GM21367 (cell line): ENCODE results near the gene CACNA1G.

ENCODE experiments used
- ATAC-seq: cut with Tn5 transposase; IDR thresholded peaks from one replicate; pipeline ENCODE4 v1.9.1; 2021; ENCODE audit not compliant: unreplicated experiment

CACNA1G gene

DNA sequence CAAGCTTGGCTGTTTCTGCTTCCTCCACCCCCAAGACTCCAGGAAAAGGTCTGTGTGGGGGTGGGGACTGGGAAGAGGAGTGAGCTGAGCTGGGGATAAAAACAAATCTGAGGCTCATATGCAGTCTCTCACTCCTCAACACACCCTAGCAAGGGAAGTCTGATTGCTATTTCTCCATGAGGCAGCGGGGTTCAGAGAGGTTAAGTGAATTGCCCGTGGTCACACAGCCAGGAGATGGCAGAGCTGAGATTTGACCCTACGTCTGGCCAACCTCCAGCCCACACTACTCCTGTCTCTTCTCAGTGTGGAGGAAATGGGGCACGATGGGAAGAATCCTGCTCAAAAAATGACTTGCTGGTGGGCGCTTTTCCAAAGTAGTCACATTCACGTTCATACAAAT, 69.4 kb downstream of the CACNA1G start:
- no peak for ATAC-seq

DNA sequence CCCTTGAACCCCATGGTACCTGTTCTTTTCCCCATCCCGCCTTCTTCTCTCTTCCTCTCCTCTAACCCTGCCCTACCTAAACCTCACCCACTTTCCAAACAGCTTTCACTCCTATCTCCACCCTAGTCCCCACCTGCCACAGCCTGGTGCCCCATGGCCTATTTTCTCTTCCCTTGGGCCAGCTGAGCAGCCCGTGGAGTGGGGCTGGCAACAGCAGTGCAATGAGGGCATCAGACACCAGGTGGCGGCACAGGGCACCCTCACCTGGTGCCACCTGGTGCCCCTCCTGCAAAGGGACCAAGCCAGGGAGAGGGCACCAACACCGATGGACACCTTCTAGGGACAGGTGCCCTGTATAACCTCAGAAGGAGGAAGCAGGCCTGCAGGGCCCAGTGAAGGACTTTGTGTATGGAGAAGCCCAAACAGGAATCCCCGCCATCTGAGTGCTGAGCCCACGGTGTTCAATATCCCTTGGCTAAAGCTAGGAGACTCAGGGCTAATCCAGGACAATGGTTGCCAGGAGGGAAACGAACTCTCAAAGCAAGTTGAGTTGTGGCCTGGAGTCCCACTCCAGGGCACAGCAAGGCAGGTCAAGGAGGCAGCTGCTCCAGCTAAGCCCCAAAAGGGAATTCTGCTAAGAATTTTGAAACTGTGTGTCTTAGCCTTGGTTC, 70.1 kb downstream of the CACNA1G start:
- no peak for ATAC-seq

DNA sequence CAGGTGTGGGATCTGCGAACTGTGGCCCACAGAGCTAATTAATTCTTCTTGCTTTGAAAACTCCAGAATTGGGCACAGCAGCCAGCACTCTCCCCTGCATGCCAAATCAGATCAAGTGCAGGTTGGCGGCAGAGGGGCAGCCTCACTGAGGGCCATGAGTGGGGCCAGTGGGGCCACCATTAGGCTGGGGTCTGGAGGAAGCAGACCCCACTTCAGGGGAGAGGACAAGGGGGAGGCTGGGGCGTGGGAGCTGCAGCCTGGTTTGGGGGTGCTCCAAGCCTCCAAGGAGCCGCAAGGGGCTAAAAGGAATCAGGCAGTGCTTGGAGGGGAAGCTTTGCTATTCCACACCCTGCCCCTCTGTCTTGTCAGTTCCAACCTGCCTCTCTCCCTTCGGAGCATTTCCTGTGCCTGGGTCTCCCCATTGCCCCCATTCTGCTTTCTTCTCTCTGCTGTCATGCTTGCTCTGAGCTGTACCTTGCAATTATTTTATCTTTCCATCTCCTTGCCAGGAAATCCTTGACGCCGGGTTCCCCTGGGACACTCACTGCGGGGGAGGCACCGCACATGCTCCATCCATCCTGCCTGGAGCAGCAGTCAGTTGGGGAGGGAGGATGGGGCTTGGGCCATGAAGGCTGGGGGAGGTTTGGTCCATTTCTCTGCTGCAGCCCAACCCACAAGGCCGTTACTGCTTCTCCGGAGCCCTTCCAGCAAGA, 70.8 kb downstream of the CACNA1G start:
- ATAC-seq = no peak

DNA sequence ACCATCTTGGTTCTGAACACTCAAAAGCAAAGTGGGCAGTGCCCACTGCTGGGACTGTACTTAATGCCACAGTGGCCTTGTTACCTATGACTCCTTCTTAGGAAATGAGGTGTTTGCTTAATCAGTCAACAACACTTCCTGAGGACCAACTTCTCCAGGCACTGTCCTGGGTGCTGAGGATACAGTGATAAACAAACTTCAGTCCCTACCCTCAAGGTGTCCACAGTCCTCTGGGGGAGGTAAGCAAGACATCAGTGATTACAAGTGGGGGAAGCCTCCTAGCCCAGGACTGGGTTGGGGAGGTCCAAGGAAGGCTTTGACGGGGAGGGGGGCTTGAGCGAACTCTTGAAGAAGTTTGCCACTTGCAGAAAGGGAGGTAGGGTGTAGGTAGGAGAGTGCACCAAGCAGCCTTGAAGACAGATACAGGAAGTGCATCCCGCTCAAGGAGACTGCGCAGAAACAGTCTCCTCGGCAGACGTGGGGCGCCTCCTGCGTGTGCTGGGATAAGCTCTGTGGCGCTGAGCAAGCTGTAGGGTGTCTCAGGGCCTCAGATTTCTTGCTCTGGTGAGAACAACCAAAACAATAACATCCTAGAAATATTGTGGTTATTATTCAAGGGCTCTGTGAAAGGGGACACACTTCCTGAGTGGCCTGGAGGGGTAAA, 71.5 kb downstream of the CACNA1G start:
- no peak for ATAC-seq

DNA sequence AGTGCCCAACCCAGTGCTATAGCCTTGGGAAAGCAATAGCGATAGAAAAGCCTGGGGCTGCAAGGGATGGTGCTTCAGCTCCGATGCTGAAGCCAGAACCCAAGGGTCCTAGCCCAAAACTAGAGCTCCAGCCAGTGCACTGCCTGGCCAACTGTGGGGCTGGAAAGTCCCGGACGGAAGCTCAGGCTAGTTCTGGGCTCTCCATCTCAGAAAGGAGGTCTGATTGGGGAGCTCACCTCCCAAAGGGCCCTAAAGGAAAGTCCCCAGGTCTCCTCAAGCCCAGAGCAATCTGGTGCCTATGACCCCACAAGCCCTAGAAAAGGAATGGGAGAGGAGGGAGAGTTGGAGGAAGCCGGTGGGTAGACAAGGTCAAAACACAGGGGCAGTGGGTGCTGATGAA, 72.1 kb downstream of the CACNA1G start:
- no peak for ATAC-seq

DNA sequence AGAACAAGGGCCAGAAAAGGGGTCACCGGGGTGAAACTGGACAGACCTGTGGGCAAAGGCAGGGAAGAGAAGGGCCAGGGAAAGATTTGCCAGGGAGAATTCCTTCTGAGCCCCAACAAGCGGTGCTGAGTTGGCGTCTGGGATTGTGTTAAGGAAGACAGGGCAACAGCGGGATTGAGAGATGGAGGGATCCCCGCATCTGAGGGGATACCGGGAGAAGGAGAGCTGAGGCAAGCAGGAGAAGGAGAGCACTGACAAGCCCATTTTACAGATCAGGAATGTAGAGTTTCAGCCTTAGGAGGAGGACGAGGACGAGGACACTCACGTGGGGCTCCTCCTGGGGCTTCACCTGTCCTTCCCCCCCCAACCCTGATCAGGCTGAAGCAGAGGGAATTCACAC, 73.2 kb downstream of the CACNA1G start:
- no peak for ATAC-seq

DNA sequence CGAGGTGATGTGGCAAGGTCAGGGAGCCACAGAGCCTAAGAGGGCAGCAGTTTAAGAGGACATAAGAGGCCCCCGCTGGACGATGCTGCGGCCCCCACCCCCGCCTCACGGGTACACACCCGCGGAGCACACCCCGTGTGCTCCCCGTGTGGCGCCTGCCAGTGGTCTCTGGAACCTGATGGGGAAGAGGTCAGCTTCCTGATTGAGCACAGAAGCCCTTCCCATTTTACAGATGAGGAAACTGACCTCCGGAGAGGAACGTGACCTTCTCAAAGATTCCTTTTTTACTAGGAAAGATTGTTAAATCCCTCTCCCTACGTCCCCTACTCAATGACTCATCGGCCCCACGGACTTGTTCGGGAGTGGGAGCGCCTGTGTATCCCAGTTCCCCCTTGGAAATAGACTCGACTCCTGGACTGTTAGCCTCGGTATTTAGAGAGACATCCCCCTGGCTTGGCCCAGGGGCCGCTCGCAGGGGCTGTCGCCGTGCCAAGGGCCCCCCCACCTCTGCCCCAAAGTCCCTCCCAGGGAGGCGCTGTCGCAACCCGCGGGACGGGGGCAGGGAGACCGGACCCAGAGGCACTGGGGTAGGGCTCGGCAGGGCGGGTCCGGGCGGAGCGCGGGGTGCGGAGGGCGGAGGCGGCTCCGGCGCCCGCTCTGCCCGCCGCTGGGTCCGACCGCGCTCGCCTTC, 73.9 kb downstream of the CACNA1G start, which contains the start of gene ABCC3:
Gene ABCC3 (plus strand): TSS at position 658 of the 691 bp plus-strand sequence. CDS start 56 bp downstream, outside the sequence.
- no peak for ATAC-seq

DNA sequence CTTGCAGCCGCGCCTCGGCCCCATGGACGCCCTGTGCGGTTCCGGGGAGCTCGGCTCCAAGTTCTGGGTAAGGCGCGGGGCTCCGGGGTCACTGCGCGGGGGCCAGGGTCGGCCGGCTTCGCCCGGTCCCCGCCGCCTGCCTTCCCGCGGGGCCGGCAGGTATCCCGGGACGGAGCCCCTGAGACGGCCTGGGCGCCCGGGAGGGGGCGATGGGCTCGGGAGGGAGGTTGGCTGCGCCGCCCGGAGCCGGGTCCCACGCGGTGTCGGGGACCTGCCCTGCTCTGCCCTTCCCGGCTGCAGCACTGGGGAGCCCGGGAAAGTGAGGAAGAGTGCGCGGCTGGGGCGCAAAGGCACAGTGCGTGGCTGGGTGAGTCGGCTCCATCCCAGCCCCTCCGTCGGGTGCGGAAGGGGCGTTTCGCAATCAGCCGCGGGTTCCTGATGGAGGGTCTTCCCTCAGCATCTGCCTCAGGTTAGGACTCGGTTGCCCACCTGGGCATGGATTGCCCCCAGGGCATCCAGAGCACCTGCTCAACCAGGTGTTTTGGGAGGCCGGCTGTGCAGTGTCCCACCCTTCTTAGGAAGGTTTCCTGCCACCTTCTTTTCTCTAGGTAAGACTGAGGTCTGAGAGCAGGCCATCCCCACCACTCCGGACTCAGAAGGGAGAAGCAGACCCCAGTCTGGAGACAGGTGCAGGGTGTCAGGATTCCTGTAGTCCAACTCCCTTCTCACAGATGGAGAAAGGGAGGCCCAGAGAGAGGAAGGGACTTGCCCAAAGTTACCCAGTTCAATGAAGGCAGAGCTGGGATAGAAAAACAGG, 74.6 kb downstream of the CACNA1G start:
- ATAC-seq = no peak

DNA sequence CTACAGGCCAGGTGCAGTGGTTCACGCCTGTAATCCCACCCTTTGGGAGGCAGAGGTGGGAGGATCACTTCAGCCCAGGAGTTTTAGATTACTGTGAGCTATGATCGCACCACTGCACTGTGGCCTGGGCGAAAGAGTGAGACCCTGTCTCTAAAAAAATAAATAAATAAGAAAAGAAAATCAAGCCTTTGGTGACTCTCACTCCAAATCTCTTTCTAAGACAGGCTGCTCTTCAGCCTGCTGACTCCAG, 75.1 kb downstream of the CACNA1G start:
- no peak for ATAC-seq

DNA sequence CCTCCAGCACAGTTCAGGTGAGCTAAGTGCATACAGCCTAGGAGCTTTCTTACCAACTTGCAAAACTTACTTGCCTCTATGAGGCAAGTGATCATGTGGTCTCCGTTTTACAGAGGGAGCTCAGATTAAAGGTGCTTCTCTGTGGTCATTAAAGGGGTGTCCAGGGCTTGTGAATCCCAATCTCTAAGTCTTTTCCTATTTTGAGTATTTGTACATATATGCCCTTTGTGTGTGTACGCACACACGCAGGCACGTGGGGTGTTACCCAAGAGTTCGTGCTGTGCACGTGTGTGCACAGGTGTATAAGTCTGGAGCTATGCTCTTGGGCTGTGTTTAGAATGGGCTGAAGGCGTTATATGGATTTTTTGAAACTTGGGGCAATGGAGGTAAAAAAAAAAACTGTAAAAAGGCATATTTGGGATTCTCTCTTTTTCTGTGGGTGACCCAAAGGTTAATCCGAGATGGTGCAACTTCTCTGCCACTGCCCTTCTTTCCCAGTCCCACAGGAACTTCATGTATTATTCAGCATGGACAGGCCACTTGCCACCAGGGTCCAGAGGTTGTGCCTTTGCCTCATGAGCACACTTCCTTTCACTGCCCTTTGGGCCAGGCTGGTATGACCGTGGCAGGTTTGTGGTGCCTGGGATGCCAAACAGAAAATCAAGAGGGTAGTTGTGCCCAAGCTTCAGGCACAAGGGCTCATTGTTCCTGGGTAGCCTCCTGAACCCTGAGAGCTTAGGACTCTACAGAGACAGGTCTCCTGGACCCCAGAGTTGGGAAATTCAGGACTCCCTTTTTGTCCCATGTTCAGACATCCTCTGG, 75.7 kb downstream of the CACNA1G start:
- no peak for ATAC-seq

DNA sequence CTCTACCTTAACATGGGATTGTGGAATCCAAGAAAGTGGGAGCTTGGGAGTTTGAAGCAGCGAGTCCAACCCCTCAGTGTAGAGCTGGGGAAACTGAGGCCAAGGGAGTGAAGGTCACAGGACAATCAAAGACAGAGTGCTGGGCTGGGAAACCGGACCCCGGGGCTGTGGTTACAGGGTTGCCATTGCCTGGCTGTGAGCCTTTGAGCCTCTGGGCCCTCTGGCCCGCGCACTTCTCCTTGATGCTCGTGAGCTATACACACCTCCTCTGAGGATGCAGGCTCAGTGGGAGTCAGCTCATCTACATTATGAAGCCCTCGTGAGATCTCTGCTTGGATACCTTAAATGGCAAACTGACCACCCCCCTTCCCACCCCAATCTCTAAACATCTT, 76.3 kb downstream of the CACNA1G start:
- ATAC-seq = no peak

DNA sequence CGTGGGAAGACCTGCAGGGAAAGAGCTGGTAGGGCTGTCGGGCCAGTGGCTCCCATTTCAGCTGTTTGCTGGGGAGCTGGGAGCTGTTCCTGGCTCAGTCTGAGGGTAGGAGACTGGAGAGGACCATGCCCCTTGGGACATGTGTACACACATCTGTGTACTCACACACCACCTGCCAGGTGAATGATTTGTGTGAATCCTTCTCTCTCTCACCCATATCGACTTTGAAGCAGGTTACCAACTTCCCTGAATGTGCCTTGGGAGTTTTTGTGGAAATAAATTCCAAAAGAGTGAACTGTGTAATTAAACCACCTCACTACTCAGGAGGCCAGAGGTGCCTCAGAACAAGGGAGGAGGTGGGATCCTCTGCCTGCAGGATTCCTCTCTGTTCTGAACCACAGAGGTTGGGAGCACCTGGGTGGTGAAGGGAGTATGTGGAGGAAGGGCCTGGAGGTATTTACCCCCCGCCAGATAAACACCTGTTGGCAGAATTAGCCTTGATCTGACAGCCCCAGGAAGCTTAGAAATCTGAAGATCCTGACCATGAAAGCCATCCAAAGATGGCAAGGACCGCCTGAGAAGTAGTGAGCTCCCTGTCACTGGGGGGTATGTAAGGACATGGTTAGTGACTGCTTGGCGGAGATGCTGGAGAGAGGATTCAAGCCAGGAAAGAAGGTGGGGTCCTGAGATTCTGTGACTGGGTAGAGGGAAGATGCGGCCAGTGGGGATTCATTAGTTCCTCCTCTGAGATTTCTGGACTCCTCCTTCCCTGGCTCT, 77.5 kb downstream of the CACNA1G start:
- ATAC-seq = no peak

DNA sequence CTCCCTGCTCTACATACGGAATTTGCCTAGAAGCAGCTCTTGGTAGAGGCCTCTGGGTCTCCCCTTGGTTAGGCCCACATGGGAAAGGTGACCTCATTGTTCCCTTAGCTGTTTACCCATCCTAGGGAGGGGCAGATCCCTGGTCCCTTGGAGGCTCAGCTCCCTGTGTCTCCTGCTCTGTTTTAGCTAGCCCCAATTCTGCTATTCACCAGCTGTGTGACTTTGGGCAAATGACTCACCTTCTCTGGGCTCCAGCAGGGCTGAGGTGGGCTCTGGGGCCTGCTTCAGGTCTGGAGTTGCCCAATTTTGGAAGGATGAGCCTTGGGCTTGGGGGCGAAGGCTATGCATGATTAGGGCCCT, 78.1 kb downstream of the CACNA1G start:
- ATAC-seq = no peak

DNA sequence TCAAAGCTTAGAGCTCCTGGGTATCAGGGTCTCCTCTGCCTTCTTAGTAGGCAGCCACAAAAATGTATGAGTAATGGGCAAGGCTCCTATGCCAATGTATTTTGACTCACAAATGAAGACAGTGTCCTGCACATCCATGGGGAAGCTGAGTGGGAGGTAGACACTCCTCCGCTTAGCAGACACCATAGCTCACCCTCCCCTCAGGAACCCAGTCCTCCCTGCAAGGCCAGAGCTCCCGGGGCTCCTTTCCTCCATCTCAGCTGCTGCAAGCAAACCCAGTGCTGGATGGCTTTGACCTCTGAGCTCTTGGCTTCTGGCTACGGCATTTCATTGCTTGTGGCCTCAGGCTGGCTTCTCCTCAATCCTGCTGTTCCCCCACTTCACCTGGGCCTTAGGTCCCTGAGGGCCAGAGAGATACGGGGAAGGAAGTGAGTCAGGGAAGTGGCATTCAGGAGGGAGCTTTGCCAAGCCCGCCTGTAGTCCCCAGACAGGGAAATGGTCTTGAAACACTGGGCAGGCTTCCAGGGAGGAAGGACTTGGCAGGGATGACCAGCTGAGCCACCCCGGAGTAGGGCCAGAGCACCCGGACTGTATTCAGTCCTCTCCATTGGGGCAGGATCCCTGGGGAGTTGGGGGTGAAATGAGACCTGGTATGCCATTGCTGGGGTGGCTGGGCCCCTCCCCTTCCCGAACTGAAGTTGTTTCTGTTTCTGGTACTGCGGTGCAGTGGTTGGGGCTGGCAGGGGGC, 78.6 kb downstream of the CACNA1G start:
- no peak for ATAC-seq

DNA sequence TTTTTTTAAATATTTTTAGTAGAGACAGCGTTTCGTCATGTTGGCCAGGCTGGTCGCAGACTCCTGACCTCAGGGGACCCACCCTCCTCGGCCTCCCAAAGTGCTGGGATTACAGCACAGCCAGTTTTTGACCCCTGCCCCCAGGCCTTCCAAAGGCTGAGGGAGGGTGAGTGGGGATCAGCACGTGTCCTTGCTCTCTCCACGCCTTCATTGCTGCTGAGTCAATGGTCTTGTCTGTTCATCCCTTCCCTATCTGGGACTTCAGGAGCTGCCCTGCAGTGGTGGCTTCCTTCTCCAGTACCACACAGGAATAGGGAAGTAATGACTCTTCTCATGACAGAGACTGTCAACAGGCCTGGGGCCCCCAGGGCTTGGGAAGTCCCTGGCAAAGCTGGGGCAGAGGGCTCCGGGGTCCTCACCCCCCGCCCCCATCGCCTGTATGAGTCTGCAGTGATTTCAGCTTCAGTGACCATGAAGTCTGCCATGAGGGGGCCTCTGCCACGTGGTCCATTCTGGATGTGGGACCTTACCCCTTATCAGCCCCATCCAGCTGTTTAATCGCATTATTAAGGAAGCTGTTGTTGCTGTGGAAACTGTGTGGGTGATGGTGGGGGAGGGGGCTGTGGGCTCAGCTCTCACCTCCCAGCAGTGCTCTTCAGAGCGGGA, 80.3 kb downstream of the CACNA1G start:
- ATAC-seq = no peak

DNA sequence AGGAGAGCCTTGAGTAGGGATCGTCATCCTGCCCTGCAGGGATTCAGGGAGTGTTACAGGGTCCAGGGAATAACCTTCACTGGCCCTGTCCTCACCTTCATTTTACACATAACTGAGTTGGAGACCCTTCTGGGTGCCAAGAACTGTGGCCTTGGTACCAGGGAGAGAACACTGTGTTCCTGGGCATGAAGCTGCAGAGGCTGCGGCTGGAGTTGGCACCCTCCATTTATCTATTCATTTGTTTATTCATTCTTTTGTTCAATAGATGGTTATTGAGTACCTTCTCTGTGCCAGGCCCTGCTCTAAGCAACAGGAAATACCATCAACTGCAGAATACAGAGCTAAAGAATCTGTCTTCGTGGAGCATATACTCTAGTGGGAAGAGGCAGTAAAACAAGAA, 80.8 kb downstream of the CACNA1G start:
- ATAC-seq = no peak

DNA sequence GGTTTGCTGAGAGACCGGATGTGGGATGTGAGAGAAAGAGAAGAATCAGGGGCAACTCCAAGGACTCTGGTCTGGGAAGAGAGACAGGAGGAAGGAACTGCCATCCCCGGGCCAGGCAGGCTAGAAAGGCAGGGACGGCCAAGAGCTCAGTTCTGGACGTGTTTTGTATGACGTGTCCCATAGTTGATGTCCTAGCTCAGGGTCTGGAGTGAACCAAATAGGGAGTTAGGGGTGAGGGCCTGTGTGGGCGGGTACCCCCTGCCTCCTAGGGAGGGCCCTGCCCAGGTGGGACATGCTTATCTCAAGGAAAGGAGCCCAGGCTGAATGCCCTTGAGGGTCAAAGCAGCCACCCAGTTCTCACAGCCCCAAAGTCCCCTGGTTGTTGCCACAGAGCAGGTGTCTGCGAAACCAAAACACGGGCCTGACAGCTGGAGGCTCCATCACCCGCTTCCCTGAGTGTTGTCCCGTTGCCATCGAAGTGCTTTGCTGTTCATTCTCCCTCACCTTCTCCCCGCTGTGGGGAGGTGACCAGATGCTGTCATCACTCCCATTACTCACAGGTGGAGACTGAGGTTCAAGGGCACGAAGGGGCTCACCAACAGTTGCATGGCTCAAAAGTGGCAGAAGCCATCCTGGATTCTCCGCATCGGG, 81.7 kb downstream of the CACNA1G start:
- no peak for ATAC-seq
